Measurements from ENCODE around the gene HSPA8. TPM values are rescaled to one million over a fixed set of nuclear protein-coding genes. Genes with fewer than 3 reads are reported as not detected.

HSPA8 gene
- total and polyA plus RNA-seq, 8 donors, result 187 to 1,244 (median 547) TPM

DNA sequence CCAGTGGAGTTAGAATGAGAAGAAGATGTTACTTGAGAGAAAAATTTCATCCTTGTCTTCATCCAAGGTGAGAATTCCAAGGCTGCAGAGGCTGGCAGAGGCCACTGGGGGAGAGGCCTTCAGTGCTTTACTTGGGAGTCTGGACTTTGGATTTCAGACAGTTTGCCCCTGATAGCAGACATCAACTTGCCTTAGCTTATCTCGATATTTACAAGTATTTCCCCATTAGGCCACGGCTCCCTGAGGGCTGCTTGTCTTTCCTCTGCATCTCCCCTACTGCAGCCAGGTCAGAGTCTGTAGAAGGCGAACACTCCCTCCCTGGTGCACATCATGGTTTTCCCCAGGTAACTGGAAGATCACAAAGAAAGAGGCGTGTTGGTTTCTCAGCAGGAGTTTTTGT lies 50.4 kb downstream of the HSPA8 start:
- H3K4me1 ChIP-seq, result no peaks in the 10 kb centered on the region
- TF ChIP-seq POLR2A (IDR thresholded peaks at IDR 0.05), result no peak
- TF ChIP-seq CTCF (IDR thresholded peaks at IDR 0.05), result no peak
- no peak for TF ChIP-seq EP300 (IDR thresholded peaks at IDR 0.05)
- no peak for TF ChIP-seq POLR2AphosphoS5 (IDR thresholded peaks at IDR 0.05)
- H3K9me3 ChIP-seq, result no peaks in the 10 kb centered on the region
- intact Hi-C loops (cut with DNase I; ENCODE audit: low total_unique reads), result no loop called here
- no peaks in the 10 kb centered on the region for H3K36me3 ChIP-seq
- peaks cover 0 to 41% (median 0%) of the 10 kb centered on the region in 3 donors for H3K27me3 ChIP-seq
- no peak overlapping the region for H3K4me3 ChIP-seq
- no peak for DNase-seq
- WGBS, 5 donors, result 33 to 48% (median 33%) methylated on average over 4 of the region's 4 CpGs
- no peak overlapping the region for H3K27ac ChIP-seq

Small RNA genes within 50 kb of the gene (small RNA-seq; reads per million reads assigned to genes)
- gene RPL31P47 (0 reads per million in 4 donors), gene SNORD14C (0 reads per million in 4 donors), gene SNORD14D (0 reads per million in 4 donors), gene SNORD14E (126 to 263 (median 191) reads per million in 4 donors)

Other genes starting within 250 kb of the HSPA8 start
- gene CRTAM, start 223.6 kb downstream of the HSPA8 start, total RNA-seq, result 1 to 10 TPM in 1 of 5 donors, not detected in 4; 4.6 TPM
- gene CRTAM, start 223.6 kb downstream of the HSPA8 start, polyA plus RNA-seq, result under 1 TPM in 1 of 3 donors, not detected in 2; 0.08 TPM
- 10 to 100 TPM in 1 of 5 donors, 1 to 10 TPM in 2, under 1 TPM in 1, not detected in 1; 0.45 to 13.4 (median 2.2) TPM for gene JHY, start 179.4 kb downstream of the HSPA8 start, total RNA-seq
- gene JHY, start 179.4 kb downstream of the HSPA8 start, polyA plus RNA-seq, result 1 to 10 TPM in 2 of 3 donors, under 1 TPM in 1; 0.73 to 1.8 (median 1.4) TPM
- not detected for gene BSX, start 80.3 kb downstream of the HSPA8 start, total RNA-seq
- gene BSX, start 80.3 kb downstream of the HSPA8 start, polyA plus RNA-seq, result not detected
- gene CLMP, start 133.1 kb upstream of the HSPA8 start, total RNA-seq, result 10 to 100 TPM; 37.8 to 81.2 (median 46.7) TPM
- gene CLMP, start 133.1 kb upstream of the HSPA8 start, polyA plus RNA-seq, result 10 to 100 TPM in 2 of 3 donors, 1 to 10 TPM in 1; 4.9 to 16.2 (median 13.5) TPM

Data from stomach (tissue), 9 donors.